Measurements from ENCODE around the gene HAUS2.
"Not testable (repeated sequence)": the region's sequence is repeated elsewhere in the genome, so short reads cannot be mapped to it uniquely, and the experiment has no call there.

HAUS2 gene
- total RNA-seq = 23.8 reads per million, percentile 51 among the genes with 10 or more reads in this experiment

- DNase-seq = peak; percentile 87
These were observed at the start of gene HAUS2, which contains the start of gene LRRC57 for GRCh38 chr15:42548249-42549031. TSS of gene HAUS2 (plus strand) at chr15:42548838. CDS start at chr15:42548873, 35 bp downstream. TSS of gene LRRC57 (minus strand) at chr15:42548793. CDS start at chr15:42548434, 359 bp downstream.

- no peak for DNase-seq
These were observed 48.6 kb upstream of the HAUS2 start for GRCh38 chr15:42499858-42500609.

GRCh38 chr15:42502477-42502876 lies 46.2 kb upstream of the HAUS2 start:
- DNase-seq = no peak

- no peak for DNase-seq
These were observed 44.8 kb upstream of the HAUS2 start for GRCh38 chr15:42503825-42504224.

- no peak for DNase-seq
These were observed 44.0 kb upstream of the HAUS2 start for GRCh38 chr15:42504631-42505030.

GRCh38 chr15:42507514-42507913 lies 41.1 kb upstream of the HAUS2 start:
- no peak for DNase-seq

- DNase-seq = no peak
These were observed 40.4 kb upstream of the HAUS2 start for GRCh38 chr15:42508263-42508690.

GRCh38 chr15:42510258-42511006 lies 38.2 kb upstream of the HAUS2 start:
- no peak for DNase-seq

- DNase-seq = no peak
These were observed 37.6 kb upstream of the HAUS2 start for GRCh38 chr15:42511007-42511391.

- no peak for DNase-seq
These were observed 25.3 kb upstream of the HAUS2 start for GRCh38 chr15:42523331-42523730.

GRCh38 chr15:42528970-42529369 lies 19.7 kb upstream of the HAUS2 start:
- no peak for DNase-seq

- DNase-seq = no peak
These were observed 15.4 kb upstream of the HAUS2 start for GRCh38 chr15:42533246-42533645.

GRCh38 chr15:42544853-42545629 lies 3.6 kb upstream of the HAUS2 start:
- no peak for DNase-seq

GRCh38 chr15:42547918-42548248 lies 755 bp upstream of the HAUS2 start:
- DNase-seq = no peak

- DNase-seq = peak; percentile 6
These were observed 424 bp downstream of the HAUS2 start for GRCh38 chr15:42549032-42549491.

- DNase-seq = no peak
These were observed 1.2 kb downstream of the HAUS2 start for GRCh38 chr15:42549741-42550392.

- DNase-seq = no peak
These were observed 4.9 kb downstream of the HAUS2 start for GRCh38 chr15:42553554-42553953.

- not testable (repeated sequence) for DNase-seq
These were observed 8.0 kb downstream of the HAUS2 start for GRCh38 chr15:42556550-42557207.

- no peak for DNase-seq
These were observed 10.1 kb downstream of the HAUS2 start for GRCh38 chr15:42558739-42559138.

- peak; percentile 89 for DNase-seq
These were observed 26.8 kb downstream of the HAUS2 start, which contains the start of gene STARD9 for GRCh38 chr15:42575188-42576039. TSS of gene STARD9 (plus strand) at chr15:42575606. CDS start at chr15:42575716, 110 bp downstream.

Data from effector CD4-positive, alpha-beta T cell (primary cell).